ENCODE results near the gene IQGAP2.

DNA sequence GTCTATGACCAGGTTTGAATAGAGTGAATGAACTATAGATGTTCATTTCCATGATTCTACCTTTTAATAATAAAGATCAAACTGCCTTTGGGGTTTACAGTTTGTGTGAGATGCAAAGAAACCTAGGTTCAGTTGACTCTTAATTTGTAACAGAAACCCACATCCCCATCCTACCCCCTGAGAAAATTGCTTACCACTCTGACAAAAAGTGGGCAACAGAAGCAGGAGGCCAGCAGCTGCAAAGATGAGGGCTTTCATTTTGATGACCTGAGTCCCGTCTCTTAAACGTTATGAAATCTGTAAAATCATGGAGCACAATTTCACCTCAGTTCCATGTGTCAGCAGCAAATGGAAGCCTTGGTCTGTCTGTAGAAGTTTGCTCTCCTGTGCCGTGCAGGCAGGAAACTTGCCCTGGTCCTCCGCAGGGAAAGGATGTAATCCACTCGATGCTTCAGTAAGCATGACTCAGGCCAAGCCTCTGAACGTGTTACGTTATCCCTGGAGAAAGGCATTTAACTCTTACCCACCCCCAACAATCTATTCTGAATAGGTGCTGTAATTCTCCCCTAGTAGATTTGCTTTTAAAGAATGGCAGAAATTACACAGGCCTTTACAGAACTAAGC, 220.0 kb downstream of the IQGAP2 start, which contains the start of gene F2RL2:
- no peak for TF ChIP-seq CREB1 (IDR thresholded peaks at IDR 0.05)
- TF ChIP-seq CREB1 (CRISPR knock-in tag; IDR thresholded peaks at IDR 0.05): no peak
- TF ChIP-seq PHF8 (IDR thresholded peaks at IDR 0.05; ENCODE audit: borderline replicate concordance, low read length): no peak
- TF ChIP-seq, protein P1, sequence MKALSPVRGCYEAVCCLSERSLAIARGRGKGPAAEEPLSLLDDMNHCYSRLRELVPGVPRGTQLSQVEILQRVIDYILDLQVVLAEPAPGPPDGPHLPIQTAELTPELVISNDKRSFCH (CRISPR knock-in tag; IDR thresholded peaks at IDR 0.05): no peak
- TF ChIP-seq, protein P1 (tag; IDR thresholded peaks at IDR 0.05): no peak
- TF ChIP-seq SETDB1 (IDR thresholded peaks at IDR 0.05; ENCODE audit: low read length): no peak
- TF ChIP-seq PCBP2 (IDR thresholded peaks at IDR 0.05; ENCODE audit: low read depth, low read length, poor library complexity, severe bottlenecking): no peak
- TF ChIP-seq SIN3A (IDR thresholded peaks at IDR 0.05; ENCODE audit: borderline replicate concordance in 2 of 2, control insufficient read depth in 1 of 2, low read depth in 2 of 2, low read length in 2 of 2): no peak
- TF ChIP-seq, protein P2, sequence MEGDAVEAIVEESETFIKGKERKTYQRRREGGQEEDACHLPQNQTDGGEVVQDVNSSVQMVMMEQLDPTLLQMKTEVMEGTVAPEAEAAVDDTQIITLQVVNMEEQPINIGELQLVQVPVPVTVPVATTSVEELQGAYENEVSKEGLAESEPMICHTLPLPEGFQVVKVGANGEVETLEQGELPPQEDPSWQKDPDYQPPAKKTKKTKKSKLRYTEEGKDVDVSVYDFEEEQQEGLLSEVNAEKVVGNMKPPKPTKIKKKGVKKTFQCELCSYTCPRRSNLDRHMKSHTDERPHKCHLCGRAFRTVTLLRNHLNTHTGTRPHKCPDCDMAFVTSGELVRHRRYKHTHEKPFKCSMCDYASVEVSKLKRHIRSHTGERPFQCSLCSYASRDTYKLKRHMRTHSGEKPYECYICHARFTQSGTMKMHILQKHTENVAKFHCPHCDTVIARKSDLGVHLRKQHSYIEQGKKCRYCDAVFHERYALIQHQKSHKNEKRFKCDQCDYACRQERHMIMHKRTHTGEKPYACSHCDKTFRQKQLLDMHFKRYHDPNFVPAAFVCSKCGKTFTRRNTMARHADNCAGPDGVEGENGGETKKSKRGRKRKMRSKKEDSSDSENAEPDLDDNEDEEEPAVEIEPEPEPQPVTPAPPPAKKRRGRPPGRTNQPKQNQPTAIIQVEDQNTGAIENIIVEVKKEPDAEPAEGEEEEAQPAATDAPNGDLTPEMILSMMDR (IDR thresholded peaks at IDR 0.05 in 2 of 3, conservative IDR thresholded peaks at IDR 0.05 in 1 of 3; ENCODE audit: insufficient read depth in 2 of 3, low read depth in 1 of 3, low read length in 3 of 3): no peak
- TF ChIP-seq NFATC3 (IDR thresholded peaks at IDR 0.05): no peak
- TF ChIP-seq RFX5 (IDR thresholded peaks at IDR 0.05; ENCODE audit: low read depth, low read length): no peak
- TF ChIP-seq HEY1 (CRISPR knock-in tag; IDR thresholded peaks at IDR 0.05; ENCODE audit: borderline replicate concordance): no peak
- TF ChIP-seq, protein P3, sequence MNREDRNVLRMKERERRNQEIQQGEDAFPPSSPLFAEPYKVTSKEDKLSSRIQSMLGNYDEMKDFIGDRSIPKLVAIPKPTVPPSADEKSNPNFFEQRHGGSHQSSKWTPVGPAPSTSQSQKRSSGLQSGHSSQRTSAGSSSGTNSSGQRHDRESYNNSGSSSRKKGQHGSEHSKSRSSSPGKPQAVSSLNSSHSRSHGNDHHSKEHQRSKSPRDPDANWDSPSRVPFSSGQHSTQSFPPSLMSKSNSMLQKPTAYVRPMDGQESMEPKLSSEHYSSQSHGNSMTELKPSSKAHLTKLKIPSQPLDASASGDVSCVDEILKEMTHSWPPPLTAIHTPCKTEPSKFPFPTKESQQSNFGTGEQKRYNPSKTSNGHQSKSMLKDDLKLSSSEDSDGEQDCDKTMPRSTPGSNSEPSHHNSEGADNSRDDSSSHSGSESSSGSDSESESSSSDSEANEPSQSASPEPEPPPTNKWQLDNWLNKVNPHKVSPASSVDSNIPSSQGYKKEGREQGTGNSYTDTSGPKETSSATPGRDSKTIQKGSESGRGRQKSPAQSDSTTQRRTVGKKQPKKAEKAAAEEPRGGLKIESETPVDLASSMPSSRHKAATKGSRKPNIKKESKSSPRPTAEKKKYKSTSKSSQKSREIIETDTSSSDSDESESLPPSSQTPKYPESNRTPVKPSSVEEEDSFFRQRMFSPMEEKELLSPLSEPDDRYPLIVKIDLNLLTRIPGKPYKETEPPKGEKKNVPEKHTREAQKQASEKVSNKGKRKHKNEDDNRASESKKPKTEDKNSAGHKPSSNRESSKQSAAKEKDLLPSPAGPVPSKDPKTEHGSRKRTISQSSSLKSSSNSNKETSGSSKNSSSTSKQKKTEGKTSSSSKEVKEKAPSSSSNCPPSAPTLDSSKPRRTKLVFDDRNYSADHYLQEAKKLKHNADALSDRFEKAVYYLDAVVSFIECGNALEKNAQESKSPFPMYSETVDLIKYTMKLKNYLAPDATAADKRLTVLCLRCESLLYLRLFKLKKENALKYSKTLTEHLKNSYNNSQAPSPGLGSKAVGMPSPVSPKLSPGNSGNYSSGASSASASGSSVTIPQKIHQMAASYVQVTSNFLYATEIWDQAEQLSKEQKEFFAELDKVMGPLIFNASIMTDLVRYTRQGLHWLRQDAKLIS (CRISPR knock-in tag; IDR thresholded peaks at IDR 0.05): no peak
- TF ChIP-seq ZNF224 (CRISPR knock-in tag; IDR thresholded peaks at IDR 0.05): no peak
